ENCODE data around the gene TPO. TPM values are rescaled to one million over a fixed set of nuclear protein-coding genes. Genes with fewer than 3 reads are reported as not detected.

The TPO gene
- total RNA-seq, 1 experiment from 2014 or later: not detected

DNA sequence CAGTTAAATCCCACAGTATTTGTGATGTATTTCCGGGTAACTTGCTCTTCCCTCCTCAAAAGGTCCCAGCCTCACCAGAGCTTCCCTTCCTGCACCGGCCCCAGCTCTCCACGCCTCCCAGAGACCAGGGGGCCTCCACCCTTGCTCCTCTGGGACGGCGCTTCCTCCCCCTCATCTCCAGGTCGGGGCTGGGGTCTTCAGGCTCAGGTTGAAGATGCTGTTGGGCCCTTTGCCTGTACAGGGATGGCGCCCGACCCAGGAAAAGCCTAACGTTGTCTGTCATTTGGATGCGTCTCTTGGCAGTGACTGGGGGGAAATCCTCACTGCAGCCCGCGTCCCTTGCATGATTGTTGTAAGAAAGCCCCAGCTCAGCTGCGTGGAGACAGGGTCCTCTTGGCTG, 126.7 kb downstream of the TPO start:
- H3K9me3 Mint-ChIP-seq (ENCODE audit: low read depth, unreplicated experiment): peaks cover 6% of the 10 kb centered on the region
- intact Hi-C loops (cut with micrococcal nuclease; ENCODE audit: unreplicated experiment): loop anchor here (10.0 kb wide), 2 partner anchors 825 to 1295 kb away; no protein-coding TSS in a partner anchor
- CTCF ChIA-PET: no interaction called here
- no peaks in the 10 kb centered on the region for H3K27me3 Mint-ChIP-seq (ENCODE audit: unreplicated experiment)
- H3K36me3 Mint-ChIP-seq (ENCODE audit: insufficient read depth, unreplicated experiment): no peaks in the 10 kb centered on the region
- H3K4me3 Mint-ChIP-seq (ENCODE audit: low read depth, unreplicated experiment): no peak overlapping the region
- no peak for TF ChIP-seq CTCF (IDR thresholded peaks at IDR 0.05; ENCODE audit: unreplicated experiment)
- no peak for DNase-seq
- H3K4me1 Mint-ChIP-seq (ENCODE audit: low read depth, unreplicated experiment): no peaks in the 10 kb centered on the region
- no peak overlapping the region for H3K27ac Mint-ChIP-seq (ENCODE audit: unreplicated experiment)
- BruUV-seq (replicated peaks): no TSS peak

DNA sequence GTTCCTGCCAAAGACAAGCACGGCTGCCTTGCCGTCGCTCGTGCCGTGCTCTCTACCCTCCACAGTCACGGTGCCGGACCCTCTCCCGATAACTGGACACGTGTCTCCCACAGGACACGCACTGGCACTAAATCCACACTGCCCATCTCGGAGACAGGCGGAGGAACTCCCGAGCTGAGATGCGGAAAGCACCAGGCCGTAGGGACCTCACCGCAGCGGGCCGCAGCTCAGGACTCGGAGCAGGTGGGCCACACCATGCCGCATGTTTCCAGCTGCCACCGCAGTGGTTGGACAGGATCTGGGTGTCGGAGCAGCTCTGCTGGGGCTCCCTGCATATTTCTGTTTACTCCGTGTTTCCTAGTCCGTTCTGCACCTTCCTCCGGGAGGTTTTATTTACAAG, 127.2 kb downstream of the TPO start:
- intact Hi-C loops (cut with micrococcal nuclease; ENCODE audit: unreplicated experiment): loop anchor here (10.0 kb wide), 2 partner anchors 826 to 1296 kb away; no protein-coding TSS in a partner anchor
- H3K36me3 Mint-ChIP-seq (ENCODE audit: insufficient read depth, unreplicated experiment): no peaks in the 10 kb centered on the region
- no peak for DNase-seq
- no peak overlapping the region for H3K4me3 Mint-ChIP-seq (ENCODE audit: low read depth, unreplicated experiment)
- no TSS peak for BruUV-seq (replicated peaks)
- TF ChIP-seq CTCF (IDR thresholded peaks at IDR 0.05; ENCODE audit: unreplicated experiment): no peak
- no peak overlapping the region for H3K27ac Mint-ChIP-seq (ENCODE audit: unreplicated experiment)
- H3K27me3 Mint-ChIP-seq (ENCODE audit: unreplicated experiment): no peaks in the 10 kb centered on the region
- CTCF ChIA-PET: interaction anchor here (0.6 kb wide), 1 partner anchor 10 kb away, joined by 3 read pairs; no protein-coding TSS in a partner anchor
- H3K4me1 Mint-ChIP-seq (ENCODE audit: low read depth, unreplicated experiment): no peaks in the 10 kb centered on the region
- peaks cover 6% of the 10 kb centered on the region for H3K9me3 Mint-ChIP-seq (ENCODE audit: low read depth, unreplicated experiment)

GRCh38 chr2:1541040-1541439, 127.8 kb downstream of the TPO start:
- Mint-ChIP-seq H3K27ac (ENCODE audit: unreplicated experiment) (no peak overlapping the region), H3K27me3 (ENCODE audit: unreplicated experiment) (no peaks in the 10 kb centered on the region), H3K4me3 (ENCODE audit: low read depth, unreplicated experiment) (no peak overlapping the region), H3K36me3 (ENCODE audit: insufficient read depth, unreplicated experiment) (no peaks in the 10 kb centered on the region), H3K9me3 (ENCODE audit: low read depth, unreplicated experiment) (peaks cover 6% of the 10 kb centered on the region), H3K4me1 (ENCODE audit: low read depth, unreplicated experiment) (no peaks in the 10 kb centered on the region)
- CTCF ChIA-PET: interaction anchor here (0.6 kb wide), 1 partner anchor 10 kb away, joined by 3 read pairs; no protein-coding TSS in a partner anchor
- TF ChIP-seq CTCF (IDR thresholded peaks at IDR 0.05; ENCODE audit: unreplicated experiment): no peak
- intact Hi-C loops (cut with micrococcal nuclease; ENCODE audit: unreplicated experiment): loop anchor here (10.0 kb wide), 2 partner anchors 826 to 1296 kb away; no protein-coding TSS in a partner anchor
- BruUV-seq (replicated peaks): no TSS peak
- no peak for DNase-seq

GRCh38 chr2:1541819-1542475, 128.7 kb downstream of the TPO start:
- CTCF ChIA-PET: no interaction called here
- DNase-seq: no peak
- H3K9me3 Mint-ChIP-seq (ENCODE audit: low read depth, unreplicated experiment): peaks cover 6% of the 10 kb centered on the region
- no peaks in the 10 kb centered on the region for H3K36me3 Mint-ChIP-seq (ENCODE audit: insufficient read depth, unreplicated experiment)
- no peaks in the 10 kb centered on the region for H3K4me1 Mint-ChIP-seq (ENCODE audit: low read depth, unreplicated experiment)
- intact Hi-C loops (cut with micrococcal nuclease; ENCODE audit: unreplicated experiment): loop anchor here (10.0 kb wide), 2 partner anchors 827 to 1297 kb away; no protein-coding TSS in a partner anchor
- BruUV-seq (replicated peaks): no TSS peak
- H3K4me3 Mint-ChIP-seq (ENCODE audit: low read depth, unreplicated experiment): no peak overlapping the region
- no peak for TF ChIP-seq CTCF (IDR thresholded peaks at IDR 0.05; ENCODE audit: unreplicated experiment)
- no peak overlapping the region for H3K27ac Mint-ChIP-seq (ENCODE audit: unreplicated experiment)
- H3K27me3 Mint-ChIP-seq (ENCODE audit: unreplicated experiment): no peaks in the 10 kb centered on the region

All from Calu3 (cell line).